ENCODE data around the gene PAK1.
"Not testable (repeated sequence)": the region's sequence is repeated elsewhere in the genome, so short reads cannot be mapped to it uniquely, and the experiment has no call there.

PAK1 gene

GRCh38 chr11:77409046-77409445 is 64.8 kb downstream of the PAK1 start:
- FAIRE-seq: no peak
- no peak for DNase-seq (ENCODE audit: insufficient read length, low spot score)

DNA sequence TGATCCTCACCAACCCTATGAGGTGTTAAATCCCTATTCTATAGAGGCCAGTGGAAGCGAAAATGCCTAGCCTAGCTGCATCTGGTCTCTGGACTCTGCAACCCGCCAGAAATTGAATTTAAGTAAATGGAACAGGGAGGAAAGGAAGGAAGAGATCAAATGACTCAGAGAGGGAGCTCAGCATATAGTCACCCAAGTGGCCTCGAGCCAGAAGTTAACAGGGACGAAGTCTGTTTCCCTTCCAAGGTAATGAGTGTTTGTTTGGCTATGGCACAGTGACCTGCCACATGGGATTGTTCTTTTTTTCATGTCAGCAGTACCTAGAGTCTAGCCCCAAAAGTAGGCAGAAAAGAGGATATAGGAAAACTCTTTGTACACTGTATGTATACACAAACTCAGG is 66.3 kb downstream of the PAK1 start:
- FAIRE-seq (no peak), DNase-seq (ENCODE audit: insufficient read length, low spot score) (no peak)

DNA sequence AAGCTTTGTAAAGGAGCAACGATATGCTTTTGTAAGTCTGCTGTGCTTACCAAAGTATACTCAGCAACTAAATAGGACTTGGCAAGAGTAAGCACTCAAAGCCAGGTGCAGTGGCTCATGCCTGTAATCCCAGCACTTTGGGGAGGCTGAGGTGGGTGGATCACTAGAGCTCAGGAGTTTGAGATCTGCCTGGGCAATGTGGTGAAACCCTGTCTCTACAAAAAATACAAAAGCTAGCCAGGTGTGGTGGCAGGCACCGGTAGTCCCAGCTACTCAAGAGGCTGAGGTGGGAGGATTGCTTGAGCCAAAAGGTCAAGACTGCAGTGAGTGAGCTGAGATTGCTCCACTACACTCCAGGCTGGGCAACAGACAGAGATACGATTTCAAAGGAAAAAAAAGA is 67.5 kb downstream of the PAK1 start:
- FAIRE-seq (no peak), DNase-seq (ENCODE audit: insufficient read length, low spot score) (no peak)

DNA sequence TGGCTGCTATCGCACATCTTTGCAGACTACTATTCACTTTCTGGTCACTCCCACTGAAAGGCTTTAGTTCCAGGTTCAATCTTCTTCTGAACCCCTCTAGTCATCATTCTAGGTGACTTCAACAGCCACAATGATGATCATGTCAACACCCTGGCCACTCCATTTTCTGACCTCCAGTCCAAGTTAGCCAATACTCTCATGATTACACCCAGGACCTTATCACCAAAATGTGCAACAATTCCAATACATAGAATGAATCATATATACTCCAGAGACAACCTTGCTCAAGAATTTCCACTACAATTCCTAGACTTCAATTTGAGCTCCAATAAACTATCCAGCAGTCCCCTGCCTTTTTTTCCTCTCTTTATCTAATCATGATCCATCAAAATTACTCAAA is 70.7 kb downstream of the PAK1 start:
- no peak for FAIRE-seq
- DNase-seq (ENCODE audit: insufficient read length, low spot score): no peak

DNA sequence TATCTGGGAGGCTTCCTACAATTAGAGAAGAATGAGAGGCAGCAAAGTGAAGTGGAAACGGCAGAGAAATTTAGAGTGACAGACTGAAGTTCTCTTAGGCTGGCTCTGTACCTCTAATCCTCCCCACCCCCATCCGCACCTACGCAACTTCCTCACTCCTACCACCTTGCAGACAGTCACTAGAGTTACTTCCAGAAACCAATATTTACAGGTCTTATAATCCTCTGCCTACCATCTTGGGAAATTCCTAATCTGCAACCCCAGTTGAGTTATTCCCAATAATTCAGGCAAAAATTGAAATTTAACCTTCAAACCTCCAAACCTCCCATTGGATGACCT is 71.7 kb downstream of the PAK1 start:
- DNase-seq (ENCODE audit: insufficient read length, low spot score) (no peak), FAIRE-seq (no peak)

DNA sequence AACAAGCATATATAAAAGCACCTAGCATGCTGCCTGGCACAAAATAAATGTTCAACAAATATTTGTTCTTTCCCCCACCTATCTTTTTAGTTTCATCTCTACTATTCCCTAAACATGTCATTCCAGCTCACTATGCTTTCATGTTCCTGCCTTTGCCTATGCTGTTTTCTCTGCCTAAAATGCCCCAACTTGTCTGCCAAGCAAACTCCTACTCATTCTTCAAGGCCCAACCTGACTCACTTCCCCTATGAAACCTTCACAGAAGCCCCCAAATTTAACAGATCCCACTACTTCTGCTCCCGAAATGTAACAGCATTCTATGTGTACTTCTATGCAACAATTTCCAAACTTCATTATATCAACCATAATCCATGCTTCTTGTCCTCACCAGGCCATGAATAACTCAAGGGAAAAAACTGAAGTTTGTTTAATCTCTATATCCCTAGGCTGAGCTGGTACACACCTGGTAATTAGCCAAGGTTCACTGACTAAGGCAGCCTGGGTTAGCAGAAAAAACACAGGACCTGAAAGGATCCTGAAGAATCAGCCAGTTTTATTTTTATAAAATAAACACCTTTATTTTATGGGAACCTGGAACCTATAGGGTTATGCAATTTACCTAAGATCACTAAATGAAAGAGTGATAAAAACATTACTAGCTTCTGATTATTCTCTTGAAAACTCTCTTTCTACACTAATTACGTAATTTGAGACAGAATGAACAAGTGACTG is 72.2 kb downstream of the PAK1 start:
- DNase-seq (ENCODE audit: insufficient read length, low spot score) (no peak), FAIRE-seq (no peak)

DNA sequence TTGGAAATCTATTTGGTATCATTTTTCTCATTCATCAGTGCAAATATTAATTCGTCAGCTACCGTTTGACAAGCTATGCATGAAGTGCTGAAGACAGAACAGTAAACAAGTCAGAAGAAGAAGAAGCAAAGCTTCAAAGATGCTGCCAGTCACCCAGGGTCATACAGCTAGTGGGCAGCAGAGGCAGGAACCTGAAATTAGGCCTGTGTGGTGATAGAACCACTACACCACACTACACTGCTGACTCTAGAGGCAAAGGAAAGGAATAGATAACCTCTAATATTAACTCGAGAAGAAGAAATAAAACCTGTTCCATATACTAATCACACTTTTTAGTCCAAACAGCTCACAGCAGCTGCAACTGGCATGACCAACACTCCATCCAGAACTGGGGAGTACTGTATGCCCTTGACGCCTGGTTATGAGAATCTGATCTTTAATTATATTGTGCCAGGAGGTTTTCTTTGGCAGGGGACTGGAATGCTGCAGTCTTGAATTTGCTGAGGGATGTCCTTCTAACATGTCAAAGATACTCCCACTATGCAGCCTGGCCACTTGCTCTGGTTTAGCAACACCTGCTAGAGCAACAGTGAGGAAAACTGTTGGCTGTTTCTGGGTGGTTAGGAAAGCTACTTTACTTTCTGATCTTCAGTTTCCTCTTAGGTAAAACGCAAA is 73.0 kb downstream of the PAK1 start:
- FAIRE-seq: no peak
- no peak for DNase-seq (ENCODE audit: insufficient read length, low spot score)

- FAIRE-seq (no peak), DNase-seq (ENCODE audit: insufficient read length, low spot score) (no peak)
Observed at GRCh38 chr11:77400271-77400670, 73.6 kb downstream of the PAK1 start.

DNA sequence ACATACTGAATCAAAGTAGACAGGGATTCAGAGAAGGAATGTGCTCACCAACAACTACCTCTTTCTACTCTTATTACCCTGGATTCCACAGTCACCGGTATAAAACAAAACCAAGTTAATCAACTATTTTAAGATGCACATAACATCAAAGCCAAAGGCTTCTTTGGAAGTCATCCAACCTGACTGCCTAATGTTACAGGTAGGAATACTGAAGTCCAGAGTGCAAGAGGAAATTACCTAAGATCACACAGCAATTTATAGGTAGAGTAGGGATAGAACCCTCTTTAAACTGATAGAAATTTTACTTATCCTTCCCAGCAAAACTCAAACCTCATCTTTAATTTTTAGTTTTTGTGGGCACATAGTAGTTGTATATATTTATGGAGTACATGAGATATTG is 76.3 kb downstream of the PAK1 start:
- DNase-seq (ENCODE audit: insufficient read length, low spot score) (no peak), FAIRE-seq (peak; percentile 39)

GRCh38 chr11:77396911-77397310 is 77.0 kb downstream of the PAK1 start:
- DNase-seq (ENCODE audit: insufficient read length, low spot score) (no peak), FAIRE-seq (peak; percentile 40)

GRCh38 chr11:77396305-77396704 is 77.6 kb downstream of the PAK1 start:
- DNase-seq (ENCODE audit: insufficient read length, low spot score) (no peak), FAIRE-seq (no peak)

DNA sequence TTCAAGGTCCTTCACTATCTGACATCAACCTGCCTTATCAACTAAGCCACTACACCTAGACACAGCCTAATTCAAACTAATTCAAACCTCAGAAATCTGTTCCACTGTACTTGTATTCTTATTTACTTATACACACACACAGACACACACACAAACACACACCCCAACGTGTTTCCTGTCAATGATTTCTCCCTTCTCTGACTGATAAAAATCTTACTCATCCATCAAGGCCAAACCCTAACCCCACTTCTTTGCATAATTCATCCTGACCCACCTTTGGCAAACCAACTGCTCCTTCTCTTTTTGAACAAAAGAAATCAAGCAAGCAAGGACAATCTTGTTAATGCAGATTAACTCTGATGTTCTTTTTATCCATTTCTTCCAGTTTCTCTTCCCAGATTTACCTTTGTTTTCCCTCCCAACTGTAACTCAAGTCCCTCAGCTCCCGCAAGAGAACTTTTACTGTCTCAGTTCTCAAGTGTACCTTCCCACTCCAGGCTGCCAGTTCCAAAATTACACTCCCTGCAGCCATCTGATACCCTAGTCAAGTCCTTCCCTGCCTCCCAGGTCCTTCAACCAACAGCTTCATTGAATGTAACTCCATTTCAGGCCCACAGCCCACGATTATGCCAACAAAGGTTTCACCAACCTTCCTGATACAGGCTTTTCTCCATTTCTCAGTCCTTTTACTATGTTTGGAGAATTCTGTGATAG is 78.3 kb downstream of the PAK1 start:
- FAIRE-seq (no peak), DNase-seq (ENCODE audit: insufficient read length, low spot score) (no peak)

DNA sequence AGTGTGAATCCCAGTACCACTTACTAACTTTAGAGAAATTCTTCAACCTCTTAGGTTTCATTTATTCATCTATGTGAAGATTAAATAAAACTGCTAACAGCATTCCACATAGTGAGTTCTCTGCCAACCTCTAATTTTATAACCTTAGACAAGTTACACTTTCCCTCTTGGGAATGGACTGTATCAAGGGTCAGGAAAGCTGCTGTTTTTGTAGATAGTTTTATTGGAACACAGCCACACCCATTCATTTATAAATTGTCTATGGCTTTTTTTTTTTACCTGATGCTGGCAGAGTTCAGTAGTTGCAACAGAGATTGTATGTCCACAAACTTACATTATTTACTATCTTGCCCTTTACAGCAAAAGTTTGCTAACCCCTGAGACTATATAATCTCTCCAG is 81.1 kb downstream of the PAK1 start:
- DNase-seq (ENCODE audit: insufficient read length, low spot score) (no peak), FAIRE-seq (no peak)

DNA sequence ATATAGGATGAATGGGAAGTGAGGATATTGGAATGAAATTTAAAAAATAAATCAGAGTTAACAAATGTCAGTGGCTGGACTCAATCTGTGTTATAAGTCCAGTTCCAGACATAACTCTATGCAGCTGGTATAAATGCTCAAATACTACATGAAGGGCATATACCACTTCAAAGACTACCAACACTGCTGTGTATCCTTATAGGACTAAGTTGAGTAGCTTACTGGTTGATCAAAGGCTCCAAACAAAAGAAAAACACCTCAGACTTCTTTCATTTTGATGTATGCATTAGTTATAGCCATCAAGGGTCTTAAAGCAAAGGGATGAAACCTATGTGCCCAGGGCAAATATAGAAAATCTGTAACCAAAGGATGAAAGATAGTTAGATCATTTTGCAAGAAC is 86.2 kb downstream of the PAK1 start:
- DNase-seq (ENCODE audit: insufficient read length, low spot score): no peak
- no peak for FAIRE-seq

GRCh38 chr11:77386178-77386577 is 87.7 kb downstream of the PAK1 start:
- FAIRE-seq: no peak
- no peak for DNase-seq (ENCODE audit: insufficient read length, low spot score)

- not testable (repeated sequence) for DNase-seq (ENCODE audit: insufficient read length, low spot score); FAIRE-seq
Observed at GRCh38 chr11:77385255-77385771, 88.6 kb downstream of the PAK1 start.

GRCh38 chr11:77384571-77384970 is 89.3 kb downstream of the PAK1 start:
- FAIRE-seq (no peak), DNase-seq (ENCODE audit: insufficient read length, low spot score) (no peak)

DNA sequence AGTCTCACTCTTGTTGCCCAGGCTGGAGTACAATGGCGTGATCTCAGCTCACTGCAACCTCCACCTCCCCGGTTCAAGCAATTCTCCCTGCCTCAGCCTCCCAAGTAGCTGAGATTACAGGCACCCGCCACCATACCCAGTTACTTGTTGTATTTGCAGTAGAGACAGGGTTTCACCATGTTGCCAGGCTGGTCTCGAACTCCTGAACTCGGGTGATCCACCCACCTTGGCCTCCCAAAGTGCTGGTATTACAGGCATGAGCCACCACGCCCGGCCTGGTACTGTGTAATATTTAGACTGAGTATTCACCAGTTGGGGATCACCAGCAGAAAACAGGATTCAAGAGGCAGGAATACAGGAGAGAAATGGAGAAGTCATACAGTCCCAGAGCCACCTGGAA is 90.5 kb downstream of the PAK1 start:
- FAIRE-seq; DNase-seq (ENCODE audit: insufficient read length, low spot score): not testable (repeated sequence)

DNA sequence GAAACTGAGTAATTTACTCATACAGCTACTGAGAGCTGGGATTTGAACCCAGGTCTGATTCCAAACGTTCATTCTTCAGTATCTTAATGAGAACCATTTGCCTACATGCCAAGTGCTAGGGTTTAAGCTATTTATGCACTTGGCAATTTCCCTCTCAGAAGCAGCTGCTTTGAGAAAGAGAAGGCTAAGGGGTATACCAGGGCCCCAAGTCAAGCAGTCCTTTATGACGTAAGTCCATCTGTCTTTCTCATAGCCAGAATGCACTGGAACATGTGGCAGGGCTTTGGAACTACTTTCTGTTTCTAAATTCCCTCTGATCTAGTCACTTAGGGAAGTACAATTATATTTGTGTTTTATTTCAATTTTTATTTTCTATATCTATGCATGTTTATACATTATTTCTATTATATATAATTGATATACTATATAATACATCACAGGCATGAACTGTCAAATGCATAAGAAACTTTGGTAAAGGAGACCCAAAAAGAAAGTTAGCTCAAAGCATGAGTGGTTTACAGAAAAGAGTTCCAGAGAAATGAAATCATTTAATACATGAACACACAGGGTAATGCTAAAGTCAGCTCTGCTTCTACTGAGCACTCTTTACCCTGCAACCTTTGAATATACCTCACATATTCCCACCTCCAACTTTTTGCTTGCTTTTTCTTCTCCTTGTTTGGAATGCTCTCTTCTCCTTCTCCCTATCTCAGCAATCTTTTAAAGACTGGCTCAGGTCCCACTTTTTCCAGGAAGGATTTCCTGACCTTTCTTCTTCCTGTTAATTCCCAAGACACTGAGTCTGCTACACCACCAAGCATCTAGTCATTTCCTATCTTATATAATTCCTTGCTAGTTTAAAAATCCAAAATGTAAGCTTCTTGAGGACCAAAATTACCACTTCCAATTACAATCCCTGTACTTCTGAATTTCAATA is 91.9 kb downstream of the PAK1 start:
- DNase-seq (ENCODE audit: insufficient read length, low spot score) (no peak), FAIRE-seq (peak; percentile 8)

GRCh38 chr11:77379934-77380333 is 94.0 kb downstream of the PAK1 start:
- DNase-seq (ENCODE audit: insufficient read length, low spot score) (no peak), FAIRE-seq (no peak)

DNA sequence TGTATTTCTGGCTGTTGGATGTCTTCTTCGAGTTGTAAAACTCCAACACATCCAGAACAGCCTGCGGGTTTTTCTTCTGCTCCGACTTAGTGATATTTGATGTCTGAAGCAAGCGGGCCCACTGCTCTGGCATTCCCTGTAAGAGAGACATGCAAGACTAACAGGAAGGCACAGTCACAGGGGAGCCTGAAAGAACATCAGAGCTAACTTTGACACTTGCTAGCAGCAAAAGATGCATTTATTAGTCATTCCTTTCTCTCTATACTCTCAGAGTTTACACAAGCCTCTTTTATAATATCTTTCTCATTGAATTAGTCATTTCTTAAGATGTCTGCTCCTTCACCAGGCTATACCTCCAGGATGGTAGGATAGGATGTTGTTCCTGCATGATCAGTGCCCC is 94.6 kb downstream of the PAK1 start:
- FAIRE-seq (no peak), DNase-seq (ENCODE audit: insufficient read length, low spot score) (no peak)
